HCT116 (cell line): ENCODE data around the gene DDX52. TPM values are rescaled to one million over a fixed set of nuclear protein-coding genes. Genes with fewer than 3 reads are reported as not detected.

Experiments used
- ATAC-seq: fragments of 200-7000 bp; cut with Tn5 transposase; 2 replicates; pipeline ENCODE4 v1.9.1; 2020; ENCODE audit warnings: mild to moderate bottlenecking, moderate library complexity
- BruUV-seq: library from RNA; stranded (reverse); fragments of 400-500 nt; replicated peaks from 2 replicates; lab custom pipeline; 2021; lab: Mats Ljungman, UMichigan
- CTCF ChIA-PET: fragments of 300-600 bp; sonication (Branson Sonifier 250); formaldehyde crosslinking; loops from one replicate; lab custom pipeline; 2021; ENCODE audit warnings: antibody characterized with exemption; lab: Charles Lee
- POLR2A ChIA-PET: fragments of 300-600, 350-600 bp; sonication (Branson Sonifier 250); formaldehyde crosslinking; loops from one replicate; lab custom pipeline; 2021; ENCODE audit warnings: antibody characterized with exemption; lab: Charles Lee
- RAD21 ChIA-PET, 2 experiments: fragments of 300-600 bp; sonication (Branson Sonifier 250); formaldehyde crosslinking; loops; one replicate each; lab custom pipeline; 2023; ENCODE audit warnings: low total read pairs in 2 of 2; ENCODE audit not compliant: uncharacterized antibody in 2 of 2, unreplicated experiment in 2 of 2, low non-redundant PET in 1 of 2; lab: Charles Lee
- DNase-seq: peaks from one replicate; pipeline ENCODE4 v3.0.0-alpha.2; 2010; ENCODE audit warnings: low read depth, low spot score
- H2AFZ ChIP-seq: fragments of 200-600 bp; shearing (Covaris generic), sonication (generic); 2 replicates; pipeline ENCODE4 v1.6.1; 2017; ENCODE audit warnings: low read depth, mixed run types, mixed read lengths, antibody characterized with exemption, low read length; ENCODE audit not compliant: poor library complexity, severe bottlenecking
- H3K27ac ChIP-seq: 2 replicates; pipeline ENCODE4 v1.5.1; 2012; ENCODE audit warnings: low read depth, low read length
- H3K27me3 ChIP-seq: fragments of 200-600 bp; sonication (generic); 2 replicates; pipeline ENCODE4 v1.6.1; 2016; ENCODE audit warnings: mixed run types, low read length, mixed read lengths; ENCODE audit not compliant: insufficient read depth
- H3K36me3 ChIP-seq, 2 experiments: fragments of 200-500 bp in 1 of 2; fragments of 200-600 bp in 1 of 2; sonication (Bioruptor generic) in 1 of 2; sonication (generic) in 1 of 2; 2 replicates each; pipeline versions ENCODE4 v1.5.1 to v1.6.1; 2014 to 2016; ENCODE audit warnings: low read length in 2 of 2, inconsistent platforms in 1 of 2, mixed read lengths in 1 of 2, mixed run types in 1 of 2; ENCODE audit not compliant: insufficient read depth in 2 of 2, control insufficient read depth in 1 of 2
- H3K4me1 ChIP-seq, 2 experiments: fragments of 200-600 bp in 1 of 2; sonication (generic) in 1 of 2; 2 replicates each; pipeline versions ENCODE4 v1.5.1 to v1.6.1; 2012 to 2017; ENCODE audit warnings: low read length in 2 of 2, inconsistent platforms in 1 of 2, mild to moderate bottlenecking in 1 of 2, mixed read lengths in 1 of 2, mixed run types in 1 of 2, moderate library complexity in 1 of 2; ENCODE audit not compliant: insufficient read depth in 2 of 2, control insufficient read depth in 1 of 2
- H3K4me2 ChIP-seq: fragments of 200-600 bp; sonication (generic); 2 replicates; pipeline ENCODE4 v1.6.1; 2017; ENCODE audit warnings: mixed run types, low read length, mixed read lengths
- H3K4me3 ChIP-seq, 2 experiments: fragments of 200-600 bp in 1 of 2; sonication (generic) in 1 of 2; replicated peaks in 1 of 2; 2 replicates each; pipeline ENCODE4 v1.5.1; 2011 to 2016; ENCODE audit warnings: low read length in 2 of 2, control low read depth in 1 of 2, low read depth in 1 of 2, mild to moderate bottlenecking in 1 of 2, mixed read lengths in 1 of 2, mixed run types in 1 of 2
- H3K79me2 ChIP-seq: fragments of 200-600 bp; sonication (generic); 2 replicates; pipeline ENCODE4 v1.6.1; 2017; ENCODE audit warnings: mild to moderate bottlenecking, mixed run types, low read length, moderate library complexity, mixed read lengths; ENCODE audit not compliant: insufficient read depth
- H3K9ac ChIP-seq: fragments of 200-600 bp; sonication (generic); 2 replicates; pipeline ENCODE4 v1.6.1; 2016; ENCODE audit warnings: low read length, mixed read lengths
- H3K9me2 ChIP-seq: fragments of 200-600 bp; sonication (generic), shearing (Covaris generic); 2 replicates; pipeline ENCODE4 v1.6.1; 2017; ENCODE audit warnings: mixed run types, mild to moderate bottlenecking, moderate library complexity; ENCODE audit not compliant: insufficient read depth
- H3K9me3 ChIP-seq, 2 experiments: fragments of 200-500 bp in 1 of 2; fragments of 200-600 bp in 1 of 2; sonication (Bioruptor generic) in 1 of 2; sonication (generic) in 1 of 2; 2 replicates each; pipeline ENCODE4 v1.6.1; 2014 to 2017; ENCODE audit warnings: low read length in 2 of 2, mixed read lengths in 2 of 2, inconsistent platforms in 1 of 2, low read depth in 1 of 2, mild to moderate bottlenecking in 1 of 2, mixed run types in 1 of 2, moderate library complexity in 1 of 2; ENCODE audit not compliant: control insufficient read depth in 1 of 2, insufficient read depth in 1 of 2
- H4K20me1 ChIP-seq: fragments of 200-600 bp; sonication (generic), shearing (Covaris generic); 2 replicates; pipeline ENCODE4 v1.6.1; 2017; ENCODE audit warnings: mixed run types, mild to moderate bottlenecking, moderate library complexity; ENCODE audit not compliant: insufficient read depth
- ATF3 ChIP-seq: IDR thresholded peaks from 2 replicates; pipeline ENCODE4 v1.6.1; 2012
- CBX3 ChIP-seq: IDR thresholded peaks from 2 replicates; pipeline ENCODE4 v1.6.1; 2012; ENCODE audit warnings: low read depth
- CEBPB ChIP-seq: IDR thresholded peaks from 2 replicates; pipeline ENCODE4 v1.6.1; 2012; ENCODE audit warnings: low read depth
- EGR1 ChIP-seq: IDR thresholded peaks from 2 replicates; pipeline ENCODE4 v1.6.1; 2012; ENCODE audit warnings: low read depth
- ELF1 ChIP-seq: IDR thresholded peaks from 2 replicates; pipeline ENCODE4 v1.6.1; 2012; ENCODE audit warnings: low read depth, borderline replicate concordance
- EZH2 ChIP-seq: fragments of 200-600 bp; sonication (generic); IDR thresholded peaks from 2 replicates; pipeline ENCODE4 v1.6.1; 2017; ENCODE audit warnings: antibody characterized with exemption, mixed run types
- EZH2phosphoT487 ChIP-seq: fragments of 200-600 bp; IDR thresholded peaks from 2 replicates; pipeline ENCODE4 v1.6.1; 2018; ENCODE audit warnings: antibody characterized with exemption, borderline replicate concordance
- FOSL1 ChIP-seq: IDR thresholded peaks from 2 replicates; pipeline ENCODE4 v1.6.1; 2012; ENCODE audit warnings: low read depth
- JUND ChIP-seq: IDR thresholded peaks from 2 replicates; pipeline ENCODE4 v1.6.1; 2012
- MAX ChIP-seq: IDR thresholded peaks from 2 replicates; pipeline ENCODE4 v1.6.1; 2012
- POLR2A ChIP-seq: IDR thresholded peaks from 2 replicates; pipeline ENCODE4 v1.7.0; 2011; ENCODE audit warnings: borderline replicate concordance; ENCODE audit not compliant: insufficient read depth, insufficient read length; ENCODE audit errors: extremely low read depth
- POLR2AphosphoS5 ChIP-seq: IDR thresholded peaks from 2 replicates; pipeline ENCODE4 v1.6.1; 2011; ENCODE audit warnings: mild to moderate bottlenecking, low read depth, low read length, moderate library complexity
- RAD21 ChIP-seq: IDR thresholded peaks from 2 replicates; pipeline ENCODE4 v1.6.1; 2012; ENCODE audit warnings: low read depth, mild to moderate bottlenecking
- SIN3A ChIP-seq: IDR thresholded peaks from 2 replicates; pipeline ENCODE4 v1.6.1; 2012; ENCODE audit warnings: low read depth
- SP1 ChIP-seq: IDR thresholded peaks from 2 replicates; pipeline ENCODE4 v1.6.1; 2012; ENCODE audit warnings: low read depth
- SRF ChIP-seq: IDR thresholded peaks from 2 replicates; pipeline ENCODE4 v1.6.1; 2012; ENCODE audit warnings: low read depth
- TCF7L2 ChIP-seq: IDR thresholded peaks from 2 replicates; pipeline ENCODE4 v1.7.0; 2011; ENCODE audit warnings: borderline replicate concordance, inconsistent platforms; ENCODE audit not compliant: insufficient read depth, insufficient read length; ENCODE audit errors: extremely low read depth
- YY1 ChIP-seq: IDR thresholded peaks from 2 replicates; pipeline ENCODE4 v1.6.1; 2011; ENCODE audit warnings: low read length, low read depth, moderate library complexity, mild to moderate bottlenecking; ENCODE audit not compliant: insufficient replicate concordance; ENCODE audit errors: extremely low read depth
- ZFX ChIP-seq: fragments of 450-650 bp; IDR thresholded peaks from 2 replicates; pipeline ENCODE4 v1.6.1; 2017
- ZNF274 ChIP-seq: fragments of 200-500 bp; sonication (Bioruptor generic); IDR thresholded peaks from 2 replicates; pipeline ENCODE4 v1.6.1; 2014; ENCODE audit warnings: mild to moderate bottlenecking, low read depth, low read length, inconsistent platforms
- intact Hi-C: fragments of 100-400 bp; cut with micrococcal nuclease; formaldehyde crosslinking; loops from 2 replicates; pipeline ENCODE4 v1.10.0; 2022
- total RNA-seq: library from RNA; stranded (reverse); gene quantifications from one replicate; pipeline ENCODE4 v1.2.1, GENCODE V29; 2021; ENCODE audit not compliant: unreplicated experiment

The DDX52 gene
- total RNA-seq, 1 experiment from 2014 or later = 45.4 TPM

GRCh38 chr17:37598145-37598544 is 45.1 kb downstream of the DDX52 start:
- peaks cover 8% of the 10 kb centered on the region; the same call in 1 of the 2 replicates for H3K79me2 ChIP-seq
- no peak for DNase-seq
- no peaks in the 10 kb centered on the region for H4K20me1 ChIP-seq
- H3K4me1 ChIP-seq = no peaks in the 10 kb centered on the region
- no peaks in the 10 kb centered on the region for H3K9me2 ChIP-seq
- intact Hi-C loops = no loop called here
- RAD21 ChIA-PET = no interaction called here
- CTCF ChIA-PET = no interaction called here
- no peaks in the 10 kb centered on the region for H3K27me3 ChIP-seq
- no peaks in the 10 kb centered on the region for H3K9me3 ChIP-seq
- no peak overlapping the region for H3K9ac ChIP-seq
- no TSS peak for BruUV-seq
- H3K4me2 ChIP-seq = no peak overlapping the region
- POLR2A ChIA-PET = no interaction called here
- TF ChIP-seq EZH2phosphoT487 = no peak
- TF ChIP-seq JUND = no peak
- TF ChIP-seq CEBPB = no peak
- H3K4me3 ChIP-seq = no peak overlapping the region
- no peak overlapping the region for H2AFZ ChIP-seq
- H3K36me3 ChIP-seq = peaks cover 7 to 14% of the 10 kb centered on the region in 2 experiments; a peak in 2 of 4 replicates
- no peak for ATAC-seq
- H3K27ac ChIP-seq = no peak overlapping the region

- BruUV-seq = no TSS peak
- no peak overlapping the region for H3K9ac ChIP-seq
- peaks cover 0 to 3% of the 10 kb centered on the region in 2 experiments; a peak in 2 of 4 replicates for H3K36me3 ChIP-seq
- intact Hi-C loops = no loop called here
- peaks cover 7% of the 10 kb centered on the region; the same call in 1 of the 2 replicates for H3K79me2 ChIP-seq
- H2AFZ ChIP-seq = no peak overlapping the region
- ATAC-seq (no peak), DNase-seq (no peak)
- H3K27me3 ChIP-seq = no peaks in the 10 kb centered on the region
- RAD21 ChIA-PET = no interaction called here
- no peaks in the 10 kb centered on the region for H3K9me3 ChIP-seq
- CTCF ChIA-PET = no interaction called here
- H3K4me2 ChIP-seq = no peak overlapping the region
- no peak overlapping the region for H3K4me3 ChIP-seq
- POLR2A ChIA-PET = no interaction called here
- no peak for TF ChIP-seq MAX
- no peak for TF ChIP-seq EZH2phosphoT487
- TF ChIP-seq SP1 = no peak
- no peak for TF ChIP-seq SRF
- no peak for TF ChIP-seq EZH2
- TF ChIP-seq JUND = no peak
- no peak for TF ChIP-seq ATF3
- TF ChIP-seq CEBPB = no peak
- no peak for TF ChIP-seq SIN3A
- no peak for TF ChIP-seq POLR2A
- no peak for TF ChIP-seq ZFX
- TF ChIP-seq POLR2AphosphoS5 = no peak
- TF ChIP-seq CBX3 = no peak
- TF ChIP-seq ZNF274 = no peak
- TF ChIP-seq ELF1 = no peak
- TF ChIP-seq YY1 = no peak
- TF ChIP-seq RAD21 = no peak
- no peak for TF ChIP-seq TCF7L2
- TF ChIP-seq EGR1 = no peak
- no peak for TF ChIP-seq FOSL1
- no peak overlapping the region for H3K27ac ChIP-seq
- H4K20me1 ChIP-seq = no peaks in the 10 kb centered on the region
- H3K9me2 ChIP-seq = no peaks in the 10 kb centered on the region
- no peaks in the 10 kb centered on the region for H3K4me1 ChIP-seq
These were observed 51.0 kb downstream of the DDX52 start for GRCh38 chr17:37592291-37592690.
